ENCODE measurements around the gene NR0B2.
A peak's percentile ranks its signal among the peaks of the same experiment; 100 is the strongest.

NR0B2 gene

GRCh38 chr1:26932531-26932930, 18.8 kb upstream of the NR0B2 start:
- DNase-seq: no peak

DNA sequence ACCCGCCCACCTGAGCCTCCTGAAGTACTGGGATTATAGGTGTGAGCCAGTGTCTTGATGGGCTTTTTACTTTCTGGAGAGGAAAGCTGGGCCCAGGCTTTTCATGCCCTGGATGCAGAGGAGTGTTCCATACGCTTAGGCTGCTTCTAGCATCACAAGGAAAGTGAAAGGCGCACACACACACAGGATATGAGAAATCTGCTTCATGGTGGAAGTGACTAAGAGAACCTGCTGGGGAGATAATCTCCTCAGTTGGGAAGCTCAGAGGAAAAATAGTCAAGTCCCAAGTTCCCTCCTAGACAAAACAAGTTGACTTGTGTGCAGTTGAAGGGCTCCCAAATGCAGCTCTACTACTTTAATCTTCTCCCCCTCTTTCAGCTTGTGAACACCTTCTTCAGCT, 9.9 kb upstream of the NR0B2 start:
- no peak for DNase-seq

- DNase-seq: no peak
Measured at GRCh38 chr1:26922901-26923300, 9.1 kb upstream of the NR0B2 start.

- no peak for DNase-seq
Measured at GRCh38 chr1:26922431-26922729, 8.6 kb upstream of the NR0B2 start.

- DNase-seq: peak; percentile 96
Measured at GRCh38 chr1:26921540-26922430, 8.0 kb upstream of the NR0B2 start, which contains the start of gene NUDC. TSS of gene NUDC (plus strand) at chr1:26921743. CDS start at chr1:26921849, 106 bp downstream.

DNA sequence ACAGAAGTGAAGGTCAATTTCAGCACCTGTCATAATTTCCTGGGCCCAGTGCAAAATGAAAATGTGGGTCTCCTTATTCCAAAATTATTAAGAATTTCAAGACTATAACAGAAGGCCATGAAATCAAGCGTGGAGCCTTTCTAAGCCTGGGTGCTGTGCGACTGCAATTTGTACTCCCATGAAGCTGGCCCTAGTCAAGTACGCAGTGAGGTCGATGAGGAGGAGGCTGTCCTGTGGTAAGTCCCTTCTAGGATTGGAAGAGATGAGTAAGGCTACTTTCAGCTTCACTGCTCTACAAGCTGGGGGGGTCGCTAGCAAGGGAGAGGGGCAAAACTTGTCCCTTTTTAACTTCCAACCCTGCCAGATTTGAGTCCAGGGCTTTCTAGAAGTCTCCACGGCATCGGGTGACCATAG, 7.4 kb upstream of the NR0B2 start:
- no peak for DNase-seq

DNA sequence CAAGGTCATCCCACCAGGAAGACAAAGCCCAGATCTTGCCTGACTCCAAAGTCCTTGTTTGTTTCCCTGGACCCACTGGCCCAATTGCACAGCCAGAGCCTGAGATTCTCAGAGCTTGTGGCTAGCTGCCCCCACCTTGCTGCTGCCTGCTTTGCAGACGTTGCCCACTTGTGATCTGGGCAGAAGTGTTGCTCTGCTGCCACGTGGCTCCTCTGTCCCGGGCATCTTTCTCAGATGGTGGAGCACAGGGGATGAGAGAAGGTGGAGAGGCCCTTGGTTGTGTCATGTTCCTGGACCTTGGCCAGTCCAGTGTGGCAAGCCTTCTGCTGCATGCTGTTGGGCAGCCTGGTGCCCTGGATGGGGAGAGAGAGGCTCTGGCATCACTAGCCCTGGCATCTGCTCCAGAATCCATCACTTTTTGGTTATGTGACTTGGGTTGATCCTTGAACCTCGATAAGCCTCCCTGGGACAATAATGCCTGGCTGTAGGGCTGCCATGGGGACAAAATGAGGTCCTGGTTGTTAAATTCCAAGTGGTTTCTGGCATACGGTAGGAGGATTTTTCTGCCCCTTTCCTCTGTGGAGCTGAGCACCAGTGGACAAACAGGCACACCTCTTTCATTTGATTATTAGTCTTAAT, 1.5 kb upstream of the NR0B2 start:
- DNase-seq: no peak

GRCh38 chr1:26913389-26913753, 404 bp downstream of the NR0B2 start:
- DNase-seq: no peak

GRCh38 chr1:26912147-26912490, 1.7 kb downstream of the NR0B2 start:
- no peak for DNase-seq

DNA sequence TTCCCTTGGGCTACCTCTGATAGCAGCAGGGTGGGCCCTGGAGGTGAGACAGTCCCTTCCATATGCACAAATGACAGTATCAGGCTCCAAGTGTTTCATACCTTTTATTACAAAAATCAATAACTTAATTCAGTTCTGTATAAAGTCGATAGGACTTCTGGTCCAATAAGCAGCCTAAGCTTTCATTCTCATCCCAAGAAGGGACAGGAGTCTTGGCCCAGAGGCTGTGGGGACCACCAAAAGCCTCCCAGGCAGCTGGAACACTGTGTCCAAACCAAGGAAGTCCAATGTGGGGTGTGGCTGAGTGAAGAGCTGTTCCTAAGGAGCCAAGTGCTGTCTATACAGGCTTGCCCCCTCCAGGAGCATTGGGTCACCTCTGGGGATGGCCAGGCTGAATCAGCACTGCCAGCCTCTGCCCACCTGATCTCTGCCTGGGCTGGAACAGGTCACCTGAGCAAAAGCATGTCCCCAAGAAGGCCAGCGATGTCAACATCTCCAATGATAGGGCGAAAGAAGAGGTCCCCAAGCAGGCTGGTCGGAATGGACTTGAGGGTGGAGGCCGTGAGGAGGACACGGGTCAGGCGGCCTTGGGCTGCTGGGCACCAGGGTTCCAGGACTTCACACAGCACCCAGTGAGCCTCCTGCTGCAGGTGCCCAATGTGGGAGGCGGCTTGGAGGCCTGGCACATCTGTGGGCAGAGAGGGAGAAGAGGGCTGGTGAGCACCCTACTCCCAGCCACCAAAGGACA, 2.2 kb downstream of the NR0B2 start:
- no peak for DNase-seq

- no peak for DNase-seq
Measured at GRCh38 chr1:26910343-26911160, 3.2 kb downstream of the NR0B2 start.

DNA sequence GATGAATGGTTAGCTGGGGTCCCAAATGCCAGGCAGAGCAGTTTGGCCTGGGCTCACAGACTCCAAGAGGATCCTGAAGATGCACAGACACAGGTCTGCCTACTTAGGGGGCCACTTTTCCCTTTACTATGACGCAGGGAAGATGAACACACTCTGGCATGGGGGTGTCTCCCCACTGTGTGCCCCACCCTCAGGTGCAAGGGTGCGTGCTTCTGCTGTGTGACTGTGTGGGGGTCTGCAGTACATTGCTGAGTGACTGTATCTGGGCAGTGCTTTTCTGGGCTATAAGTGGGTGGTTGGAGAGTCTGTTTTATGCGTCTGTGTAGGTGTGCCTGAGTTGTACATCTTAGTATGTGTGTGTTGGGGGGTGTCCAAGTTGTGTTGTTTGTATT, 3.8 kb downstream of the NR0B2 start:
- DNase-seq: no peak

DNA sequence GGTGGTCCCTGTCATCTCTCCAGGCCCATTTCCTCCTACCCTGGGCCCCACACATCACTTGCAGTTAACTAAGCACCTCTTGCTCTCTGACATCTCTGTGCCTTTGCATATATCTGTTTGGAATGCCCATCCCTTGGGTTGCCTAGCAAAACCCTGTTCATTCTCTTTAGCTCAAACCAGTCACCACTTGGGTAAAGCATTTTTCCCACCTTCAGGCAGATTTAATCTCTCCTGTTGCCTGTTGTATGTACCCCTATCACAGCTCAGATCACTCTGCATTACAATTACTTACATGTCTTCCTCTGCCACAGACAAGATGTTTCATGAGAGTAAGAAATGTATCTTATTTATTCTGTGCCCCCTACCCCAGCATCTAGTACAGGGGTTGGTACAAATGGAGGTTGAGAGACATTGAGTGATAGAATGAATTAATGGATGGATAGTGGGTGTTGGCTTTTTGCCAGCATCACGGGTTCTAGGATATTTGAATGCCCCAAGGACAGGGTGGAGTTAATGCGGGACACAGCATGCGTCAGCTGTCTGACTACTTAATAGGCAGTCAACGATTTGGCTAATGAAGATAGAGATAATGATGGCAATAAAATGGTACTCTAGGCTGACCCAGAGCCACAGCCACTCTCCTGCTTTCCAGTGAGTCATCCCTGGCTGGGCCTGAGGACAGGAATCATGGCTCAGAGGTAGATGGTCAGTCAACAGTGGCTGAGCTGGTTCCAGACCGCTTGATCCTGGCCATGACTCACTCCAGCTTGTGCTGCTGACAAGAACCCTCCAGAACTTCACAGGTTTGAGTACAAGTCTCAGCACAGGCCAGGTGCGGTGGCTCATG, 6.5 kb downstream of the NR0B2 start:
- DNase-seq: no peak

- DNase-seq: no peak
Measured at GRCh38 chr1:26900815-26901511, 12.8 kb downstream of the NR0B2 start.

- DNase-seq: peak; percentile 87
Measured at GRCh38 chr1:26900001-26900814, 13.6 kb downstream of the NR0B2 start, which contains the start of gene GPATCH3. TSS of gene GPATCH3 (minus strand) at chr1:26900467. CDS start at chr1:26900442, 25 bp downstream.

- no peak for DNase-seq
Measured at GRCh38 chr1:26897351-26897750, 16.4 kb downstream of the NR0B2 start.

DNA sequence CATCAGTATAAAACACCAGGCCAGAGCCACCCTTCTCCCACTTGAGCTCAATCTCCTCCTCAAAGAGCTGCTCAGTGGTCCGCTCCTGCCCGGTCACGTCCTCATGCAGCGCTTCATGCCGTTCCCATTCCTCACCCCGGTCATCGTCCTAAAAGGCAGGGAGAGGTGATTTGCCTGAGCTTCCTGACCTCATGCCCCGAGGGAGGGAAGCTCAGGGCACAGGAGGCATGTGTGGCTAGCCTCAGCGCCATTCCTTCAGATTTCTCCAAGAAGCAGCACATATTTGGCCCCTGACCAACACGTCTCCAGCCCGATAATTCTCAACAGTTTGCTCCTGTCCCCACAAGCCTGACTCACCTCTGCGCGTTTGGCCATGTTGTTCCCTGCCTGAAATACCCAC, 19.5 kb downstream of the NR0B2 start:
- no peak for DNase-seq

DNA sequence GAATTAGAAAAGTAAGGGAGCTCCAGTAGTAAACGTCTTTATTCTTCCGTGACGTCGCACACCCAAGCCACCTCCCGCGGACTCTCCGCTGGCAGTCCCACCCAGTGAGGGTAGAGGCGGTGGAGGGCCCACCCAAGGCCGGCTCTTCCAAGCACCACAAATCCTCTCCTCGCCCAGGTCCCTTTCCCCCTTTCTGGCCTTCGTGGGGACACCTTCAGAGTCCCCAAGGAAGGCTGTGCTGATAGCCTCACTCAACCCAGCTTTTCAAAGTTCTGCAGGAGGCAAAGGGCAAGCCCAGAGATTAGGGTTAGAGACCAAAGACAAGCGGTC, 23.3 kb downstream of the NR0B2 start:
- no peak for DNase-seq

DNA sequence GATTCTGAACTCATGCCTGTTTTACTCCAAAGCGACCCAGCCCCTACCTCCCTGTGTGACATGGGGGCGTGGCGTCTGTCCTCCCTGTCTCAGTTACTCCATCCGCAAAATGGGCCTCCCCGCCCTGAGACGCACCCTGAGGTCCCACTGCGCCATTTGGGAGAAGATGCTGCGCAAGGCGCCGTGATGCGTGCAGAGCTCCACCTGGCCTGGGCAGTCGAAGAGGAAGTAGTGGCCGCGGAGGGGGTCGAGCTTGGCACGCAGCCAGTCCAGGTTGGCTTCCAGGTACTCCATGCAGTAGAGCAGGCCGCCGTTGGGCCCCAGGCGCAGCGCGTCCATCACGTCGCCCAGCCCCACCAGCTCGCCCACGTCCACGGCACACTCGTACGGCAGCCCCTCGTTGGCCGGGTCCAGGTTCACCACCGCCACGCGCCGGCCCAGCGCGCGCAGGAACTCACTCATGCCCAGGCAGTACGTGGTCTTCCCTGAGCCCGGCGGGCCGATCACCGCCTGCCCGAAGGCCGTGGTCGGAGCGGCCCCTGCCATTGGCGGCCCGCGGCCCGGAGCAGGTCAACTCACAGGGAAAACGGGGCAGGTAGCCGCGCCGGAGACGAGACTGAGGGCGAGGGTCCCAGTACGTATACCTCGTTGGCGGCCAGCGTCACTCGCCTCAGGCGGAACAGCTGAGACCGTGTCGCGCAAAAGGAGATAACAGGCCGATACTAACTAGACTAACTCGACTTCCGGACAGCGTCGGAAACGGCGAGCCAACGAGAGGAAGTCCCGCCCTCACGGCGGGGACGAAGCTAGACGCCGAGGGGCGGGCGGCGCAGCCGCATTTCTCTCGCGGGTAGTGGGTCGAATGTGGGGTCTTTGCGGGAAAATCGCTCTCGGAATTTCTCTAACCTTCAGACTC, 24.0 kb downstream of the NR0B2 start, which contains the start of gene GPN2:
TSS of gene GPN2 (minus strand) at position 733 of the 916 bp plus-strand sequence. CDS start at position 546, 187 bp downstream.
- DNase-seq: peak; percentile 79

Data from activated naive CD4-positive, alpha-beta T cell treated with anti-CD3 and anti-CD28 coated beads, Interleukin-2, amount 50 U/mL, for 16 hours (primary cell).